Smooth muscle cell (in vitro differentiated cells): ENCODE results near the gene ANKHD1. TPM values are rescaled to one million over a fixed set of nuclear protein-coding genes. Genes with fewer than 3 reads are reported as not detected.

ENCODE experiments used
- DNase-seq: peaks from one replicate; lab custom pipeline; 2025; ENCODE audit not compliant: unreplicated experiment; lab: John Stamatoyannopoulos, UW
- H2AFZ ChIP-seq: fragments of 200-600 bp; sonication (generic); 2 replicates; pipeline ENCODE4 v1.6.0; 2016; ENCODE audit warnings: antibody characterized with exemption, low read depth, mild to moderate bottlenecking
- H3F3A ChIP-seq: fragments of 200-600 bp; sonication (generic); 2 replicates; pipeline ENCODE4 v1.6.0; 2017; ENCODE audit warnings: antibody characterized with exemption, low read depth
- H3K27ac ChIP-seq: fragments of 200-600 bp; sonication (generic); 2 replicates; pipeline ENCODE4 v1.5.1; 2016; ENCODE audit warnings: low read depth, mild to moderate bottlenecking
- H3K27me3 ChIP-seq: fragments of 200-600 bp; sonication (generic); 2 replicates; pipeline ENCODE4 v1.6.1; 2016; ENCODE audit warnings: low read depth, mild to moderate bottlenecking
- H3K36me3 ChIP-seq: fragments of 200-600 bp; sonication (generic); 2 replicates; pipeline ENCODE4 v1.5.1; 2016; ENCODE audit warnings: low read depth
- H3K4me1 ChIP-seq: fragments of 200-600 bp; sonication (generic); 2 replicates; pipeline ENCODE4 v1.5.1; 2016; ENCODE audit warnings: low read depth
- H3K4me2 ChIP-seq: fragments of 200-600 bp; sonication (generic); 2 replicates; pipeline ENCODE4 v1.6.0; 2016; ENCODE audit warnings: mild to moderate bottlenecking
- H3K4me3 ChIP-seq: fragments of 200-600 bp; sonication (generic); 2 replicates; pipeline ENCODE4 v1.5.1; 2016; ENCODE audit warnings: mild to moderate bottlenecking
- H3K79me2 ChIP-seq: fragments of 200-600 bp; sonication (generic); 2 replicates; pipeline ENCODE4 v1.6.0; 2016; ENCODE audit warnings: low read depth, mild to moderate bottlenecking
- H3K9ac ChIP-seq: fragments of 200-600 bp; sonication (generic); 2 replicates; pipeline ENCODE4 v1.6.0; 2016; ENCODE audit warnings: low read depth
- H3K9me3 ChIP-seq: fragments of 200-600 bp; sonication (generic); replicated peaks from 2 replicates; pipeline ENCODE4 v1.5.1; 2016; ENCODE audit warnings: low read depth
- H4K20me1 ChIP-seq: fragments of 200-600 bp; sonication (generic); 2 replicates; pipeline ENCODE4 v1.6.0; 2016; ENCODE audit warnings: low read depth
- WGBS: methylation state at CpG from one replicate; pipeline ENCODE4 v1.1.7; 2016; ENCODE audit warnings: low lambda C conversion rate; 5-methylcytosine and 5-hydroxymethylcytosine counted together
- polyA plus RNA-seq: library from polyadenylated mRNA; unstranded; fragments of >200 nt; fragmentation: Nextera tagmentation; extraction: Ambion mirVana; gene quantifications from 2 replicates; pipeline ENCODE4 v1.2.1, GENCODE V29; 2016
- total RNA-seq: library from RNA; depleted of rRNA; stranded (reverse); fragments of >200 nt; gene quantifications from 2 replicates; pipeline ENCODE4 v1.2.3, GENCODE V29; 2014
- TF ChIP-seq, protein P1 (sequence below): fragments of 200-600 bp; sonication (generic); IDR thresholded peaks from 2 replicates; pipeline ENCODE4 v1.5.1; 2017; ENCODE audit warnings: borderline replicate concordance, mild to moderate bottlenecking, antibody characterized with exemption; ENCODE audit not compliant: insufficient read depth, poor library complexity, severe bottlenecking

Gene ANKHD1
- total and polyA plus RNA-seq, 2 experiments from 2014 or later, result 37.9 to 56.1 TPM

DNA sequence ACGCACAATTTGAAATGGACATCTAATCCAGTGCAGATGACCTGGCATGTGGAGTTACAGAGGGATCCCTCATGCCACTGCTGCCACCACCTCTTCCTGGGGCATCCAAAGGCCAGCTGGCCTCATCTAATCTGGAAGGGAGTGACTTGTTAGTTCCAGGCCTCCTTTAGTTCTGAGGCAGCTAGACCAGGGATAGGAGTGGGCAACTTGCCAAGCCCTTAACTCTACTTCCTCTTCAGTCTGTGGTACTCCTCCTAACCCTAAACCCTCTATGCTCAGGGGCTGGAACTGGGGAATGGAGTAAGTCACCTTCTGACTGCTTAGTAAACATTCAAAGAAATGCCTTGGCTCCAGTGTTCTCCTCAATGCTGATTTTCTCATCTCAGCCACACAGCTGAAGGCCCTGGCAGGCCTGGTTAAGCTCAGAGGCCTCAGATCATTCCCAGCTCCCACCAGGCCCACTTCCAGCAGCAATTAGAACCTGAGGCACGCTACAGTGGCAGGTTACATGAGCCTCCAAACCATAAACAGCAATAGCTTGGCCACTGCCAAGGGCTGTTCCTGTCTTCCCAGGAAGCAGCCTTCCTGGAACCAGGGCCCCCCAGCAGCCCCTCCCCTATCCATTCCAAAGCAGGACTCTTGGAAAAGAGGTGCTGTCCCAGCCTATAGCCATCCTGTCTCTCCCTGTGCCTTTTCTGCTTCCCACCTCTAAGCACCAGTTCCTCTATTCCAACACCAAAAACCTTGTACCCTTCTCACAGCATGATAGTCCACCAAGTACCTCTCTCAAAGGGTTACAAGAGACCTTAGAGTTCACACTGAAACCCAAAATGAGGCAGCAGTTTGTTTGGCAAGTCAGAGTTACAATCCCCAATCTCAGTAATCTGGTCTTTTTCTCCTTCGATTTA is 147.9 kb downstream of the ANKHD1 start:
- peak overlapping the region; percentile 54 for H3K27ac ChIP-seq
- H3K4me3 ChIP-seq, result no peak overlapping the region

DNA sequence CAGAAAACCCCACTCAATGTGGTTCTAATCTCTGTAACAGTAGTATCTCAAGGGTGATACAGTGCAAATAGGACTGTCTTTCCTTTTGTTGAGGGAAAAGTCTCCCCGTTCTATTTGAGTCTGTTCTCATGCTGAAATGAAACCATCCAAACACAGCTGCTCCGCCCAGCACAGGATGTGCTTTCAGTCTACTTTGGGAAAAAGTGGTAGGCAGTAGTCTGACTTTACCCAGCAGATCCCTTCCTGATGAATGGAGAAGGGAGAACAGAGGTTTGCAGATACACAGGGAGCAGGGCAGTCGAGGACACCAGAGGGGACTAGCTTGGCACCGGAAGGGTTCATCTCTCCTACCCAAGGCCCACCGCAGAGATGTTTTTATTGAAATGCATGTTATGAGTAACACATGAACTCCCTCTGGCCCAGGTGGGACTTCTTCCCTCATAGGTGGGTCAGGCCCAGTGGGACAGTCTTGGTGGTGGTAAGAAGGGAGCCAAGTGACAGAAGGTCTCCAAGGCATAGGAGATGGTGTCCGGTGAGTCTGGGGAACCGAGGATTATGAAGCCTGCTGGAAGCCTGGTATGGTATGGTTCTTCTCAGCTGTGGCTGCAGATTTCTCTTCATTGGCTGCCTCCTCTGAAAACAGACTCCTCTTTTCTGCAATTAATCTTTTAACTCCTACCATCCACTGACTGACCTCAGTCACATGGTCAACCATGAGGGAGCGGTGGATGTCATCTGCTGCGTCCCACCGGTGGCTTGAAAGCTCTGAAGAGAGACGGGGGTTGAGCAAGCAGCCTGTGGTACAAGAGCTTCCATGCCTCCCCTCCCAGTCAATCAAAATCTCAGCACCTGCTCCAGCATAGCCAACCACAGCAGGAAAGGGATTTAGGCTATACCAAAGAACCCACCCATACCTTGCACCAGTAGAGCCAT is 148.8 kb downstream of the ANKHD1 start:
- H3F3A ChIP-seq, result peaks cover 15% of the 10 kb centered on the region
- no peak for DNase-seq
- peaks cover 29% of the 10 kb centered on the region for H3K79me2 ChIP-seq
- H3K9me3 ChIP-seq, result no peaks in the 10 kb centered on the region
- no peak overlapping the region for H2AFZ ChIP-seq
- no peaks in the 10 kb centered on the region for H3K36me3 ChIP-seq
- no peak overlapping the region for H3K9ac ChIP-seq
- H3K4me3 ChIP-seq, result no peak overlapping the region
- peaks cover 21% of the 10 kb centered on the region for H3K4me1 ChIP-seq
- peaks cover 74% of the 10 kb centered on the region for H4K20me1 ChIP-seq
- TF ChIP-seq, protein P1, sequence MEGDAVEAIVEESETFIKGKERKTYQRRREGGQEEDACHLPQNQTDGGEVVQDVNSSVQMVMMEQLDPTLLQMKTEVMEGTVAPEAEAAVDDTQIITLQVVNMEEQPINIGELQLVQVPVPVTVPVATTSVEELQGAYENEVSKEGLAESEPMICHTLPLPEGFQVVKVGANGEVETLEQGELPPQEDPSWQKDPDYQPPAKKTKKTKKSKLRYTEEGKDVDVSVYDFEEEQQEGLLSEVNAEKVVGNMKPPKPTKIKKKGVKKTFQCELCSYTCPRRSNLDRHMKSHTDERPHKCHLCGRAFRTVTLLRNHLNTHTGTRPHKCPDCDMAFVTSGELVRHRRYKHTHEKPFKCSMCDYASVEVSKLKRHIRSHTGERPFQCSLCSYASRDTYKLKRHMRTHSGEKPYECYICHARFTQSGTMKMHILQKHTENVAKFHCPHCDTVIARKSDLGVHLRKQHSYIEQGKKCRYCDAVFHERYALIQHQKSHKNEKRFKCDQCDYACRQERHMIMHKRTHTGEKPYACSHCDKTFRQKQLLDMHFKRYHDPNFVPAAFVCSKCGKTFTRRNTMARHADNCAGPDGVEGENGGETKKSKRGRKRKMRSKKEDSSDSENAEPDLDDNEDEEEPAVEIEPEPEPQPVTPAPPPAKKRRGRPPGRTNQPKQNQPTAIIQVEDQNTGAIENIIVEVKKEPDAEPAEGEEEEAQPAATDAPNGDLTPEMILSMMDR, result no peak
- WGBS, result 96% methylated on average over 11 of the region's 11 CpGs
- H3K27me3 ChIP-seq, result no peaks in the 10 kb centered on the region
- H3K27ac ChIP-seq, result peak overlapping the region; percentile 54
- H3K4me2 ChIP-seq, result no peak overlapping the region

More for the DNA sequence above, 147.9 kb downstream of the ANKHD1 start:
- H3K9ac ChIP-seq, result no peak overlapping the region
- peaks cover 20% of the 10 kb centered on the region for H3K79me2 ChIP-seq
- H4K20me1 ChIP-seq, result peaks cover 65% of the 10 kb centered on the region
- H2AFZ ChIP-seq, result no peak overlapping the region
- no peaks in the 10 kb centered on the region for H3K27me3 ChIP-seq
- H3F3A ChIP-seq, result peaks cover 15% of the 10 kb centered on the region
- H3K4me1 ChIP-seq, result peaks cover 19% of the 10 kb centered on the region
- TF ChIP-seq, protein P1, result no peak
- no peak overlapping the region for H3K4me2 ChIP-seq
- WGBS, result 91% methylated on average over 3 of the region's 3 CpGs
- no peaks in the 10 kb centered on the region for H3K36me3 ChIP-seq
- no peak for DNase-seq
- H3K9me3 ChIP-seq, result no peaks in the 10 kb centered on the region

DNA sequence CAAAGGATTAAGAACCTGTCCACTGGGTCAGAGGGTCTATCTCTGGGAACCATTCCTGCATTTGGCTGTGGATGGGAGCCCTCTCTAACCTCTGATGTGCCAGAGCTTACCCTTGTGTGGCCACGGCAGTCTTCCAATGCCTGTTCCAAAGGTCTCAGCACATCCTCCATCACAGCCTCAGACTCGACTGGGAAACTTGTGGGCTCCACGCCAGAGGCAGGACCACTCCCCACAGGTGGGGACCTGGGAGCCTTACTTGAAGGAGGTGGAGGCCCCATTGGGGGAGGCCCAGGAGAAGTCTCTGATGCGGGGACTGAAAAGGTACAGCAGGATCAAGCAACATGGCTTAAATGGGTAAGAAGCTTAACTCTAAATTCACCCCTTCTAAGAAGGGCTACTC is 150.2 kb downstream of the ANKHD1 start:
- Histone ChIP-seq H3K36me3 (no peaks in the 10 kb centered on the region), H3K9me3 (no peaks in the 10 kb centered on the region), H3K27me3 (no peaks in the 10 kb centered on the region), H2AFZ (no peak overlapping the region), H3K4me2 (no peak overlapping the region), H4K20me1 (peaks cover 82% of the 10 kb centered on the region), H3K4me3 (no peak overlapping the region), H3K79me2 (peaks cover 43% of the 10 kb centered on the region), H3F3A (peaks cover 15% of the 10 kb centered on the region), H3K9ac (no peak overlapping the region), H3K4me1 (peaks cover 32% of the 10 kb centered on the region), H3K27ac (no peak overlapping the region)
- 94% methylated on average over 4 of the region's 4 CpGs for WGBS
- TF ChIP-seq, protein P1, result no peak
- DNase-seq, result no peak
